OCI-LY7 (cell line): Measurements from ENCODE around the gene A2M.

Experiments
- EZH2phosphoT487 ChIP-seq: fragments of 200-600 bp; sonication (generic); IDR thresholded peaks from 2 replicates; pipeline ENCODE4 v1.6.1; 2018; ENCODE audit warnings: low read depth, borderline replicate concordance, mild to moderate bottlenecking, mixed run types, antibody characterized with exemption, low read length, moderate library complexity, mixed read lengths
- TF ChIP-seq, protein P1 (sequence below): fragments of 200-600 bp; sonication (generic); conservative IDR thresholded peaks from 2 replicates; pipeline ENCODE4 v1.5.1; 2014; ENCODE audit warnings: mild to moderate bottlenecking, antibody characterized with exemption, low read length, moderate library complexity, mixed read lengths

DNA sequence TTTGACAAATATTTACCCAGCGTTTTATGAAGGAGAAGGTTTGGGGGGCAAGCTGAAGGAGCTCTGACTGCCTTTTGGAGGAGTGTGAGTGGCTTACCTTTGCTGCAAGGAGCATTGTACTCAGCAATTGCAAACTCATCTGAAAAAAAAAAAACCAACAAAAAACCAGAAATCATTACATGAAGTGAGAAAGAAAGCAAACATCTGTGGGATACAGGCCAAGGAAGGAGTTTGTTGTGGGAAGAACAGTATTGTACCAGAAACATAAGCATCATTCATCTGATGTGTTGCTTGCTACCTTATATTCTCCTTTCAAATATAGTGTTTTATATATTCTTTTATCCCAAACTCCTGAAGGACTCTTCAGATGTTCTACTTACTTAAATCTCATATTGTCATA is 47.6 kb downstream of the A2M start:
- TF ChIP-seq, protein P1, sequence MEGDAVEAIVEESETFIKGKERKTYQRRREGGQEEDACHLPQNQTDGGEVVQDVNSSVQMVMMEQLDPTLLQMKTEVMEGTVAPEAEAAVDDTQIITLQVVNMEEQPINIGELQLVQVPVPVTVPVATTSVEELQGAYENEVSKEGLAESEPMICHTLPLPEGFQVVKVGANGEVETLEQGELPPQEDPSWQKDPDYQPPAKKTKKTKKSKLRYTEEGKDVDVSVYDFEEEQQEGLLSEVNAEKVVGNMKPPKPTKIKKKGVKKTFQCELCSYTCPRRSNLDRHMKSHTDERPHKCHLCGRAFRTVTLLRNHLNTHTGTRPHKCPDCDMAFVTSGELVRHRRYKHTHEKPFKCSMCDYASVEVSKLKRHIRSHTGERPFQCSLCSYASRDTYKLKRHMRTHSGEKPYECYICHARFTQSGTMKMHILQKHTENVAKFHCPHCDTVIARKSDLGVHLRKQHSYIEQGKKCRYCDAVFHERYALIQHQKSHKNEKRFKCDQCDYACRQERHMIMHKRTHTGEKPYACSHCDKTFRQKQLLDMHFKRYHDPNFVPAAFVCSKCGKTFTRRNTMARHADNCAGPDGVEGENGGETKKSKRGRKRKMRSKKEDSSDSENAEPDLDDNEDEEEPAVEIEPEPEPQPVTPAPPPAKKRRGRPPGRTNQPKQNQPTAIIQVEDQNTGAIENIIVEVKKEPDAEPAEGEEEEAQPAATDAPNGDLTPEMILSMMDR, result no peak
- no peak for TF ChIP-seq EZH2phosphoT487
